HK-2 (cell line): ENCODE data around the gene NOTCH3.

Experiments used
- DNase-seq: peaks from one replicate; pipeline ENCODE4 v3.0.0-alpha.2; 2018; ENCODE audit not compliant: unreplicated experiment

The NOTCH3 gene

GRCh38 chr19:15123031-15123890 is 77.5 kb downstream of the NOTCH3 start:
- no peak for DNase-seq

GRCh38 chr19:15122331-15123030 is 78.3 kb downstream of the NOTCH3 start:
- DNase-seq, result no peak

GRCh38 chr19:15120135-15121026 is 80.4 kb downstream of the NOTCH3 start:
- no peak for DNase-seq

- no peak for DNase-seq
Measured at GRCh38 chr19:15118789-15119494, 81.9 kb downstream of the NOTCH3 start.

- DNase-seq, result no peak
Measured at GRCh38 chr19:15118248-15118647, 82.5 kb downstream of the NOTCH3 start.

GRCh38 chr19:15116856-15117255 is 83.9 kb downstream of the NOTCH3 start:
- no peak for DNase-seq

- no peak for DNase-seq
Measured at GRCh38 chr19:15115762-15116615, 84.8 kb downstream of the NOTCH3 start.

- no peak for DNase-seq
Measured at GRCh38 chr19:15115080-15115479, 85.7 kb downstream of the NOTCH3 start.

GRCh38 chr19:15114153-15114540 is 86.6 kb downstream of the NOTCH3 start:
- DNase-seq, result no peak

GRCh38 chr19:15113245-15114152 is 87.3 kb downstream of the NOTCH3 start:
- DNase-seq, result no peak

- no peak for DNase-seq
Measured at GRCh38 chr19:15112385-15112784, 88.4 kb downstream of the NOTCH3 start.

GRCh38 chr19:15111758-15112157 is 89.0 kb downstream of the NOTCH3 start:
- no peak for DNase-seq

- DNase-seq, result no peak
Measured at GRCh38 chr19:15110418-15110815, 90.4 kb downstream of the NOTCH3 start.

- no peak for DNase-seq
Measured at GRCh38 chr19:15109768-15110417, 90.9 kb downstream of the NOTCH3 start.
